Measurements from ENCODE around the gene CYTH2.
A peak's percentile ranks its signal among the peaks of the same experiment; 100 is the strongest.

Gene CYTH2

DNA sequence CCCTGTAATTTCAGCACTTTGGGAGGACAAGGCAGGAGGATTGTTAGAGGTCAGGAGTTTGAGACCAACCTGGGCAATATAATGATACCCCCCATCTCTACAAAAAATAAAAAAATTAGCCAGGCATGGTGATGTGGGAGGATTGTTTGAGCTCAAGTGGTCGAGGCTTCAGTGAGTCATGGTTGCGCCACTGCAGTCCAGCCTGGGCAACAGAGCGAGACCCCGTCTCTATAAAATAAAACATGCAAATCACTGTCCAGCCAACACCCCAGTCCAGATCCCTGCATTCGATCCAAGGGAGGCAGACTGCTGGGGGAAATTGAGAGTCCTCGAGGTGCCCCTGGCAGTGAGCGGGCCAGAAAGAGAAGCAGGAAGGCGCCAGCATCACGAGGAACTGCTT lies 7.0 kb downstream of the CYTH2 start:
- no peak overlapping the region for H3K4me3 ChIP-seq (ENCODE audit: low read length)
- TF ChIP-seq, protein P1, sequence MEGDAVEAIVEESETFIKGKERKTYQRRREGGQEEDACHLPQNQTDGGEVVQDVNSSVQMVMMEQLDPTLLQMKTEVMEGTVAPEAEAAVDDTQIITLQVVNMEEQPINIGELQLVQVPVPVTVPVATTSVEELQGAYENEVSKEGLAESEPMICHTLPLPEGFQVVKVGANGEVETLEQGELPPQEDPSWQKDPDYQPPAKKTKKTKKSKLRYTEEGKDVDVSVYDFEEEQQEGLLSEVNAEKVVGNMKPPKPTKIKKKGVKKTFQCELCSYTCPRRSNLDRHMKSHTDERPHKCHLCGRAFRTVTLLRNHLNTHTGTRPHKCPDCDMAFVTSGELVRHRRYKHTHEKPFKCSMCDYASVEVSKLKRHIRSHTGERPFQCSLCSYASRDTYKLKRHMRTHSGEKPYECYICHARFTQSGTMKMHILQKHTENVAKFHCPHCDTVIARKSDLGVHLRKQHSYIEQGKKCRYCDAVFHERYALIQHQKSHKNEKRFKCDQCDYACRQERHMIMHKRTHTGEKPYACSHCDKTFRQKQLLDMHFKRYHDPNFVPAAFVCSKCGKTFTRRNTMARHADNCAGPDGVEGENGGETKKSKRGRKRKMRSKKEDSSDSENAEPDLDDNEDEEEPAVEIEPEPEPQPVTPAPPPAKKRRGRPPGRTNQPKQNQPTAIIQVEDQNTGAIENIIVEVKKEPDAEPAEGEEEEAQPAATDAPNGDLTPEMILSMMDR (conservative IDR thresholded peaks at IDR 0.05; ENCODE audit: low read length), result no peak
- no peak for DNase-seq (ENCODE audit: low read depth)

DNA sequence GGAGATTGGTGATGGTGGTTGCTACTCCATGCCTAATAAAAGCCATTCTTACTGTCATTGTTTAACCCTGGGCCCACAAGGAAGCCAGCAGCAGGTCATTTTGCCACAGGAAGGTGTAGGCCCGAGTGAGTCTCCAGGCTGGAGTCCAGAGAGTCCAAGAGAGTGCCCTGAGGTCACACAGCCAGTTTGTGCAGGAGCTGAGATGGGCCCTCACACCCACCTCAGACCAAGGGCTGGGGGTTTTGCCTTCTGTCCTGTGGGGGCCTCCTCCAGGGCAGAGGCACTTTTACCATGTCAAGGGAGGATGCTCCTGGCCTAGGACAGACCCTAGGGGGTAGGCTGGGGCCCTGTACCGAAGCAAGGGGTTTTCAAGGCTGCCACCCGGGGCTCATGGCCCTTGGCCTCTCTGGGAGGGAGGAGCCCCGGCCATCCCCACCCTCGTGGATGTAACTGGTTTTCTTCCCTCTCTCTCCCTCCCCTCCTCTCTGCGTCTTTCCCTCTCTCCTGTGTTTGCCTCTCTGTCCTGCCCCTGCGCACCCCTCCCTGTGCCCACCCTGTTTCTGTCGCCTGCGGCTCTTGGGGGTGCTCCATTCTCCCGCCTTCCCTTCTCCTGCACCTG lies 8.0 kb downstream of the CYTH2 start:
- TF ChIP-seq, protein P1 (conservative IDR thresholded peaks at IDR 0.05; ENCODE audit: low read length), result no peak
- H3K4me3 ChIP-seq (ENCODE audit: low read length), result no peak overlapping the region
- DNase-seq (ENCODE audit: low read depth), result no peak

DNA sequence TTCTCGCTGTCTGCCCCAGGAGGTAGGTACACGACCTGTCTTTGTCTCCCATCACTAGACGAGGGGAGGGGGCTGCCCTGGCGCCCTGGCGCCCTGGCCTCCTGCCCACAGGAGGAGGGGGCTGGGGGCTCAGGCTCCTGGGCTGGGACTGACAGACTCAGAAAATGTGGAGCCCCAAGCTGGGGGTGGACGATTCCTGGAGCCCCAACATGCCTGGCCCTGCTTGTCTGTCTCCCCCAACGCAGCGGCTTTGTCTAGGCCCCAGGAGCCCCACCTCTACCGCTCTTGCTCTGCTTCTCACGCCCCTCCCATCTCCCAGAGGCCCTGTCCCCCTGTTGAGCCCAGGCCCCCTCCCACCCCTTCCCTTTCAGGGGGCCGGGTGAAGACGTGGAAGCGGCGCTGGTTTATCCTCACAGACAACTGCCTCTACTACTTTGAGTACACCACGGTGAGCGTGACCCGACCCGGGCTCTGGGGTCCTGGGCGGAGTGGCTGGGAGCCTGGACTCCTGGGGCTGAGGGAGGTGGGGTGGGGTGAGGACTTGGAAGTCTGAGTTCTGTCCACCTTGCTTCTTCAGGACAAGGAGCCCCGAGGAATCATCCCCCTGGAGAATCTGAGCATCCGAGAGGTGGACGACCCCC lies 8.6 kb downstream of the CYTH2 start:
- TF ChIP-seq, protein P1 (conservative IDR thresholded peaks at IDR 0.05; ENCODE audit: low read length), result no peak
- DNase-seq (ENCODE audit: low read depth), result no peak

DNA sequence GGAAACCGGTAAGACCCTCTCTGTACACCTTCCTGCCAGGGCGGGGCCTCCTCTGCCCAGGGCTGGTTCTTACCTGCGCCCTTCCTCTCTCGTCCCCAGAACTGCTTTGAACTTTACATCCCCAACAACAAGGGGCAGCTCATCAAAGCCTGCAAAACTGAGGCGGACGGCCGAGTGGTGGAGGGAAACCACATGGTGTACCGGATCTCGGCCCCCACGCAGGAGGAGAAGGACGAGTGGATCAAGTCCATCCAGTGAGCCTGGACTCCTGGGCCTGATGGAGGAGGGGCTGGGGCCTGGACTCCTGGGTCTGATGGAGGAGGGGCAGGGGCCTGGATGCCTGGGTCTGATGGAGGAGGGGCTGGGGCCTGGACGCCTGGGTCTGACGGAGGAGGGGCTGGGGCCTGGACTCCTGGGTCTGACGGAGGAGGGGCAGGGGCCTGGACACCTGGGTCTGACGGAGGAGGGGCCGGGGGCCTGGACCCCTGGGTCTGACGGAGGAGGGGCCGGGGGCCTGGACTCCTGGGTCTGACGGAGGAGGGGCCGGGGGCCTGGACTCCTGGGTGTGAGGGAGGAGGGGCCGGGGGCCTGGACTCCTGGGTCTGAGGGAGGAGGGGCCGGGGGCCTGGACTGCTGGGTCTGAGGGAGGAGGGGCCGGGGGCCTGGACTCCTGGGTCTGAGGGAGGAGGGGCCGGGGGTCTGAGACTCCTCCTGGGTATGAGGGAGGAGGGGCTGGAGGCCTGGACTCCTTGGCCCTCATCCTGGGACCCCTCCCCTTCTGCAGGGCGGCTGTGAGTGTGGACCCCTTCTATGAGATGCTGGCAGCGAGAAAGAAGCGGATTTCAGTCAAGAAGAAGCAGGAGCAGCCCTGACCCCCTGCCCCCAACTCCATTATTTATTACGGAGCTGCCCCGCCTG lies 9.4 kb downstream of the CYTH2 start:
- DNase-seq (ENCODE audit: low read depth), result no peak
- no peak overlapping the region for H3K4me3 ChIP-seq (ENCODE audit: low read length)
- TF ChIP-seq, protein P1 (conservative IDR thresholded peaks at IDR 0.05; ENCODE audit: low read length), result no peak

More for the DNA sequence above, 8.6 kb downstream of the CYTH2 start:
- H3K4me3 ChIP-seq (ENCODE audit: low read length), result no peak overlapping the region

DNA sequence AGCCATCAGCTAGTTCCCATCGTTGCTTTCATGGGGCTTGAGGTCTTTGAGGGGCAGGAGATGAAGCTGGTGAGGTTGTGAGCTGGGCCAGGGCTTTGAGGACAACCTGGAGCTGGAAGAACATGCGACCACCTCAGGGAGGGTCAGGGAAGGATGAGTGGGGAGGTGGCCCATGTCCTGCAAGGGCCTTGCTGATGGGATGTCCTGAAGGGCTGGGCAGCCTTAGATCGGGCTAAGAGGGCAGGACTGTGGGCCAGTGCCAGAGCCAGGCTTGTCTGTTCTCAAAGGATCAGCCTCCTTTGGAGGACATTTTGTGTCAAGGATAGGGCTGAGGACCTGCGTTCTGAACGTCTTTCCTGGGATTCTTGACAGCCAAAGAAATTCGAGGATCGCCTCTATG lies 10.5 kb downstream of the CYTH2 start:
- TF ChIP-seq, protein P1 (conservative IDR thresholded peaks at IDR 0.05; ENCODE audit: low read length), result no peak
- no peak overlapping the region for H3K4me3 ChIP-seq (ENCODE audit: low read length)
- no peak for DNase-seq (ENCODE audit: low read depth)

DNA sequence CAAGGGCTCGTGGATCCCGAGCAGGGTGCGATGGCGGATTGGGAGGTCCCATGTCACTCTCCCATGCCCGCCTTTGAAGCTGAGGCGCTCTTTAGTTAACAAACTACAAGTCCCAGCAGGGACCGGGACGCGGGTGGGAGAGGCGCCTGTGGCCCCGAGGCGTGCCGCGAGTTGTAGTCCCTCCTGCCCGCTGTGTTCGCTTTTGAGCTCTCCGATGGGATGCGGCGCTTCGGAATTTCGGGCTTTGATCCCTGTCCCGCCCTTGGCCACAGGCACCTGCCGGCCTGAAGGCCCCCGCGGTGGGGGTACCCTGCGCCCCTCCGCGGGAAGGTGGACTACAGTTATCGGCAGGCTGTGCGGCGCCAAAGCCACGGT lies 11.0 kb downstream of the CYTH2 start:
- peak; percentile 41 for DNase-seq (ENCODE audit: low read depth)
- H3K4me3 ChIP-seq (ENCODE audit: low read length), result peak overlapping the region; percentile 50
- TF ChIP-seq, protein P1 (conservative IDR thresholded peaks at IDR 0.05; ENCODE audit: low read length), result no peak

Measured in AG10803 (cell line).